PFSK-1 (cell line): ENCODE measurements around the gene STIM2.

ENCODE experiments used
- SIN3A ChIP-seq: IDR thresholded peaks from 2 replicates; pipeline ENCODE4 v1.6.1; 2012; ENCODE audit warnings: mild to moderate bottlenecking, low read length, moderate library complexity, borderline replicate concordance; ENCODE audit not compliant: insufficient read depth
- TAF1 ChIP-seq: IDR thresholded peaks from 2 replicates; pipeline ENCODE4 v1.6.1; 2012; ENCODE audit warnings: low read length, control low read depth, borderline replicate concordance; ENCODE audit not compliant: insufficient read depth
- TF ChIP-seq, protein P1 (sequence below), 2 experiments: IDR thresholded peaks; 2 replicates each; pipeline versions ENCODE4 v1.6.1 to v1.8.0; 2011 to 2012; ENCODE audit warnings: low read depth in 2 of 2, low read length in 2 of 2, control low read depth in 1 of 2, inconsistent platforms in 1 of 2, mild to moderate bottlenecking in 1 of 2, moderate library complexity in 1 of 2; ENCODE audit not compliant: insufficient read depth in 1 of 2

- TF ChIP-seq TAF1 (no peak), SIN3A (no peak)
- TF ChIP-seq, protein P1, sequence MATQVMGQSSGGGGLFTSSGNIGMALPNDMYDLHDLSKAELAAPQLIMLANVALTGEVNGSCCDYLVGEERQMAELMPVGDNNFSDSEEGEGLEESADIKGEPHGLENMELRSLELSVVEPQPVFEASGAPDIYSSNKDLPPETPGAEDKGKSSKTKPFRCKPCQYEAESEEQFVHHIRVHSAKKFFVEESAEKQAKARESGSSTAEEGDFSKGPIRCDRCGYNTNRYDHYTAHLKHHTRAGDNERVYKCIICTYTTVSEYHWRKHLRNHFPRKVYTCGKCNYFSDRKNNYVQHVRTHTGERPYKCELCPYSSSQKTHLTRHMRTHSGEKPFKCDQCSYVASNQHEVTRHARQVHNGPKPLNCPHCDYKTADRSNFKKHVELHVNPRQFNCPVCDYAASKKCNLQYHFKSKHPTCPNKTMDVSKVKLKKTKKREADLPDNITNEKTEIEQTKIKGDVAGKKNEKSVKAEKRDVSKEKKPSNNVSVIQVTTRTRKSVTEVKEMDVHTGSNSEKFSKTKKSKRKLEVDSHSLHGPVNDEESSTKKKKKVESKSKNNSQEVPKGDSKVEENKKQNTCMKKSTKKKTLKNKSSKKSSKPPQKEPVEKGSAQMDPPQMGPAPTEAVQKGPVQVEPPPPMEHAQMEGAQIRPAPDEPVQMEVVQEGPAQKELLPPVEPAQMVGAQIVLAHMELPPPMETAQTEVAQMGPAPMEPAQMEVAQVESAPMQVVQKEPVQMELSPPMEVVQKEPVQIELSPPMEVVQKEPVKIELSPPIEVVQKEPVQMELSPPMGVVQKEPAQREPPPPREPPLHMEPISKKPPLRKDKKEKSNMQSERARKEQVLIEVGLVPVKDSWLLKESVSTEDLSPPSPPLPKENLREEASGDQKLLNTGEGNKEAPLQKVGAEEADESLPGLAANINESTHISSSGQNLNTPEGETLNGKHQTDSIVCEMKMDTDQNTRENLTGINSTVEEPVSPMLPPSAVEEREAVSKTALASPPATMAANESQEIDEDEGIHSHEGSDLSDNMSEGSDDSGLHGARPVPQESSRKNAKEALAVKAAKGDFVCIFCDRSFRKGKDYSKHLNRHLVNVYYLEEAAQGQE (IDR thresholded peaks at IDR 0.05; ENCODE audit: insufficient read depth in 1 of 2, low read depth in 2 of 2, low read length in 2 of 2) = no peak
Observed at GRCh38 chr4:26873391-26874026, 12.9 kb downstream of the STIM2 start.
